Body of pancreas (tissue), 4 donors: ENCODE measurements around the gene SLC47A2. TPM values are rescaled to one million over a fixed set of nuclear protein-coding genes. Genes with fewer than 3 reads are reported as not detected.

Experiments used
- ATAC-seq: fragments of 150-250 bp; one replicate; pipeline ENCODE4 v1.9.1; 2016
- DNase-seq, 4 donors: peaks; one replicate each; pipeline ENCODE4 v3.0.0-alpha.2; 2019
- H3K27ac ChIP-seq, 4 donors: fragments of 200-600 bp; sonication (generic); 1 replicate in 3 of 4; 2 replicates in 1 of 4; pipeline versions ENCODE4 v1.5.1 to v1.6.1; 2016 to 2019; ENCODE audit warnings: mild to moderate bottlenecking in 1 of 4, mixed read lengths in 1 of 4, moderate library complexity in 1 of 4
- H3K27me3 ChIP-seq, 2 donors: fragments of 200-600 bp; sonication (generic); one replicate each; pipeline ENCODE4 v1.6.0; 2016; ENCODE audit warnings: mild to moderate bottlenecking in 1 of 2
- H3K36me3 ChIP-seq, 2 donors: fragments of 200-600 bp; sonication (generic); replicated peaks in 1 of 2; 2 replicates each; pipeline ENCODE4 v1.5.1; 2016; ENCODE audit warnings: low read depth in 2 of 2; ENCODE audit not compliant: insufficient read depth in 1 of 2
- H3K4me1 ChIP-seq: fragments of 200-600 bp; sonication (generic); one replicate; pipeline ENCODE4 v1.6.0; 2016
- H3K4me3 ChIP-seq, 2 donors: fragments of 200-600 bp; sonication (generic); 1 replicate in 1 of 2; 2 replicates in 1 of 2; pipeline ENCODE4 v1.5.1; 2016 to 2019
- H3K9me3 ChIP-seq, 3 donors: fragments of 200-600 bp; sonication (generic); 1 replicate in 2 of 3; 2 replicates in 1 of 3; pipeline ENCODE4 v1.5.1; 2016
- POLR2A ChIP-seq, 3 donors: fragments of 450-650 bp; IDR thresholded peaks; one replicate each; pipeline ENCODE4 v1.6.1; 2016; ENCODE audit warnings: antibody characterized with exemption in 3 of 3, mild to moderate bottlenecking in 2 of 3
- WGBS, 2 donors: methylation state at CpG; one replicate each; pipeline ENCODE4 v1.1.5; 2017; 5-methylcytosine and 5-hydroxymethylcytosine counted together
- intact Hi-C: fragments of 100-400 bp; cut with DNase I; formaldehyde crosslinking; loops from one replicate; pipeline ENCODE4 v1.15.1; 2023
- total RNA-seq, 2 donors: library from RNA; depleted of rRNA; stranded (reverse); fragments of >200 nt; gene quantifications; one replicate each; pipeline ENCODE4 v1.1.0, GENCODE V29; 2016
- TF ChIP-seq, protein P1 (sequence below), 7 experiments: fragments of 450-650 bp in 4 of 7; fragments of 200-600 bp in 3 of 7; sonication (generic) in 3 of 7; IDR thresholded peaks; one replicate each; pipeline ENCODE4 v1.5.1; 2016 to 2019; ENCODE audit warnings: antibody characterized with exemption in 7 of 7

SLC47A2 gene
- total RNA-seq, 2 donors from 2014 or later: 0.26 TPM; not detected in 1

DNA sequence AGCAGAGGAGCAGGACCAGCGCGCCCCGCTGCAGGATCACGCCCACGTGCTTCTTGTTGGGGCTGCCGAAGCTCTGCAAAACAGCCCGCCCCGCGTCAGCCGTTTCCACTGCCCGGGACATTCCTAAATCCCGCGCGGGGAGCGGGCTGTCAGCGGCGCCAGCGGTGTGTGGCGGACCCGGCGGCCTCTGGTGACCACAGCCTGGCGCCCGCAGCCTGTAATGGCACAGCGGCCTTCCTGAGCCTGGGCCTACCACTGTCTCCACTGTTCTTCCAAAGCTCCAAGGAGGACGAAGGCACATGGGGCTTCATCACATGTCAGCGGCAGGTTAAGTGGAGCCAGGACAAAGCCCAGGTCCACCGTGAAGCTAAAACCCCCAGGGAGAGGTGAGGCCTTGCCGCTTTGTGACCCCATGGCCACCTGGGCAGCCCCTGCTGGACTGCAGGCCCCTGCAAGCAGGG is 2.5 kb downstream of the SLC47A2 start:
- WGBS, 2 donors: 77 to 92% methylated on average over 5 to 28 of the region's 28 CpGs
- Histone ChIP-seq H3K27me3 (no peaks in the 10 kb centered on the region), H3K36me3 (no peaks in the 10 kb centered on the region), H3K27ac (no peak overlapping the region), H3K4me1 (peaks cover 9% of the 10 kb centered on the region), H3K9me3 (no peaks in the 10 kb centered on the region), H3K4me3 (no peak overlapping the region)
- intact Hi-C loops: no loop called here
- DNase-seq (no peak), ATAC-seq (no peak)
- TF ChIP-seq POLR2A (IDR thresholded peaks at IDR 0.05): no peak
- TF ChIP-seq, protein P1, sequence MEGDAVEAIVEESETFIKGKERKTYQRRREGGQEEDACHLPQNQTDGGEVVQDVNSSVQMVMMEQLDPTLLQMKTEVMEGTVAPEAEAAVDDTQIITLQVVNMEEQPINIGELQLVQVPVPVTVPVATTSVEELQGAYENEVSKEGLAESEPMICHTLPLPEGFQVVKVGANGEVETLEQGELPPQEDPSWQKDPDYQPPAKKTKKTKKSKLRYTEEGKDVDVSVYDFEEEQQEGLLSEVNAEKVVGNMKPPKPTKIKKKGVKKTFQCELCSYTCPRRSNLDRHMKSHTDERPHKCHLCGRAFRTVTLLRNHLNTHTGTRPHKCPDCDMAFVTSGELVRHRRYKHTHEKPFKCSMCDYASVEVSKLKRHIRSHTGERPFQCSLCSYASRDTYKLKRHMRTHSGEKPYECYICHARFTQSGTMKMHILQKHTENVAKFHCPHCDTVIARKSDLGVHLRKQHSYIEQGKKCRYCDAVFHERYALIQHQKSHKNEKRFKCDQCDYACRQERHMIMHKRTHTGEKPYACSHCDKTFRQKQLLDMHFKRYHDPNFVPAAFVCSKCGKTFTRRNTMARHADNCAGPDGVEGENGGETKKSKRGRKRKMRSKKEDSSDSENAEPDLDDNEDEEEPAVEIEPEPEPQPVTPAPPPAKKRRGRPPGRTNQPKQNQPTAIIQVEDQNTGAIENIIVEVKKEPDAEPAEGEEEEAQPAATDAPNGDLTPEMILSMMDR (IDR thresholded peaks at IDR 0.05): no peak

DNA sequence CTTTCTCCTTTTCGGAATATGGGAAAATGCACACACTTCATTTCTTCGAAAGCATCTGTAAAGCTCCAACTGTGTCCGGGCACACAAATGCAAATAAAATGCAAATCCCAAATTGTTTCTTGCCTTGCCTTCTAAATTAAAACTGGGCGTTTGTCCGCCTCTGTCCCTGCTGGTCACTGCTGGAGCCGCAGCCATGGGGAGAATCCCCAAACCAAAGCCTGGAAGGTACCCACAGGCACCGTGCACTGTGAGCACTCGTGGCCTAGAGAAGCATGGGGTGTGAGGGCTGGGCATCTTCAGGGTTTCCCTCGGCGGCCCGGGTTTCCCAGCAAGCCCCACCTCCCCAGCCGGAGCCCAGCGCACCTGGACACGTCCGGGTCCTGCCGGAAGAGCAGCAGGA is 2.9 kb downstream of the SLC47A2 start:
- intact Hi-C loops: no loop called here
- 69 to 82% methylated on average over 16 of the region's 16 CpGs for WGBS, 2 donors
- Histone ChIP-seq H3K9me3 (no peaks in the 10 kb centered on the region), H3K27ac (no peak overlapping the region), H3K4me1 (peaks cover 9% of the 10 kb centered on the region), H3K36me3 (no peaks in the 10 kb centered on the region), H3K4me3 (no peak overlapping the region), H3K27me3 (no peaks in the 10 kb centered on the region)
- DNase-seq (no peak), ATAC-seq (no peak)
- no peak for TF ChIP-seq POLR2A (IDR thresholded peaks at IDR 0.05)
- TF ChIP-seq, protein P1 (IDR thresholded peaks at IDR 0.05): no peak

DNA sequence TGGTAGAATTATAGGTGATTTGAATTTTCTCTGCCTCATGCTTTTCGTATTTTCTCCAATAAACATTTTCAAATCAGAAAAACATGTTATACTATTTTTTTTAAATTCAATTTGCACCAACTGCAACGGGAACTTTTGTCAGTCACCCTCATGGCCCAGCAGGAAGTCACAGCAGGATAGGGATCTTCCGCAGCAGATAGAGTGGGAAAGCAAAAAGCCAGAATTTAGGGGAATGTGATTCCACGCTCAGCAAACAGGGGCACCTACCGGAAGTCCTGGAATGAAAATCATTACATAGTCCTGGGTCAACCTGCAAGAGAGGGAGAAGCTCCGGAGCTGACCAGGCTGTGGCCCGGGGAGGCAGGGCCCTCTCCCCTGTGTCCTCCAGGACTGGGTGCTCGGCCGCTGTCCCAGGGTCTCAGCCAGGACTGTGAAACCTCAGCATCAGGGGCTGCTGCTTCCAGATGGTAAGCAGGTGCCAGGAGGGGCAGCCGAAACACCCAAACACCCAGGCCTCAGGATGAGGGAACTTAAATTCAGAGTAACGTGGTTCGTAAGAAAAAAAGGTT is 3.9 kb downstream of the SLC47A2 start:
- WGBS, 2 donors: 80% methylated on average over 12 of the region's 12 CpGs
- TF ChIP-seq POLR2A (IDR thresholded peaks at IDR 0.05): no peak
- TF ChIP-seq, protein P1 (IDR thresholded peaks at IDR 0.05): no peak
- ATAC-seq (no peak), DNase-seq (no peak)
- Histone ChIP-seq H3K27ac (no peak overlapping the region), H3K9me3 (no peaks in the 10 kb centered on the region), H3K27me3 (no peaks in the 10 kb centered on the region), H3K36me3 (no peaks in the 10 kb centered on the region), H3K4me3 (no peak overlapping the region), H3K4me1 (peaks cover 9% of the 10 kb centered on the region)
- intact Hi-C loops: no loop called here

DNA sequence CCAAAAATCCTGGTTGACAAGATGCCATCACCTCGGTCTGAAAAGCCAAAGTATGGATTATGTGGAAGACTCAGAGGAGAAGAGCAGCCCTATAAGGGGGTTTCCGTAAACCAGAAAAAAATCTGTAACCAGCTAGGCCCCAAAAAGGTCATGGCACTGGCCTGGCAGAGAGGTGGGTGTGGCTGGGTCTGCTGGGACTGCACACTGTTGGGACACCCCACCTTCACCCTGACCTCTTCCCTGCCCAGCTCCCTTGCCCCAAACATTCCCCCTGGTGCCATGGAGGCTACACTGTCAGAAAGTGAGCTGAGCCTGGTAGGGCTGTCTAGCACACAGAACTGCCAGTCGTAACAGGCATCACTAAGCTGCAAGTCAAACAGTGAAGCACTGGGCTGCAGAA is 6.5 kb downstream of the SLC47A2 start:
- TF ChIP-seq POLR2A (IDR thresholded peaks at IDR 0.05): no peak
- intact Hi-C loops: no loop called here
- Histone ChIP-seq H3K27ac (no peak overlapping the region), H3K27me3 (no peaks in the 10 kb centered on the region), H3K36me3 (no peaks in the 10 kb centered on the region), H3K9me3 (no peaks in the 10 kb centered on the region), H3K4me1 (peaks cover 7% of the 10 kb centered on the region), H3K4me3 (no peak overlapping the region)
- 87 to 95% methylated on average over 3 of the region's 3 CpGs for WGBS, 2 donors
- no peak for ATAC-seq
- DNase-seq: no peak

DNA sequence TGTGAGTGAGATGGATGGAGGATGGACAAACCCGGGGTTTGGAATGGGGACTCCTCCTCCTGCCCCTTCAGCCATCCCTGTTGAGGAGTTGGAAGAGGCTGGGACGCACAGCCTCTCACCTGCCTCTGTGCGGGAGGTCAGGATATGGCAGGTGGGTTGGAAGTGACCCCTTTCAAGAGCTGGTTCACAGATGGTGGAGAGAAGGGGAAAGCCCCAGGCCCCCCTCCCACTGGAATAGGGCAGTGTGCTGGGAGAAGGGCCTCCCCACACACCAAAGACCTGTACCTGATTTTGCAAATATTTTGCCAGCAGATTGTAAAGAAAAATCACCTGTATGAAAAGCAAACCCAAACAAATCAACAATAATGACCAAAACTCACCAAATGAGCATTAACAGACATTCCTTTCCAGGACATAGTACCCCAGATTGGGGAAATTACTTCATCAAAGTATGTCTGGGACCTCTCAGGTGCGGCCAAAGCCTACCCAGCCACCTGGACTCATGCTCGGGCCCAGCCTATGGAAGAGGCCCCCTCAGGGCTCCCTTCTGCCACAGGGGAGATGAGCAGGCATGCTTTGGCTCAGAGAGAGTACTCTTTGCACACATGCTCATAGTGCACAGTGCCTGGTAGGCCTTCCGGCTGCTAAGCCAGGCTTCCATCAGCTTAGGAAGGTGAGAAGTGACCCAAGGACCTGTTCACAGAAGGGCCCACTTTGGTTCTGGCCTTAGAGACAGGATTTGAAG is 7.8 kb downstream of the SLC47A2 start:
- Histone ChIP-seq H3K4me1 (peaks cover 7% of the 10 kb centered on the region), H3K36me3 (no peaks in the 10 kb centered on the region), H3K27ac (no peak overlapping the region), H3K4me3 (no peak overlapping the region), H3K9me3 (no peaks in the 10 kb centered on the region), H3K27me3 (no peaks in the 10 kb centered on the region)
- ATAC-seq (no peak), DNase-seq (no peak)
- 86 to 90% methylated on average over 5 to 6 of the region's 6 CpGs for WGBS, 2 donors
- TF ChIP-seq, protein P1 (IDR thresholded peaks at IDR 0.05): no peak
- no peak for TF ChIP-seq POLR2A (IDR thresholded peaks at IDR 0.05)
- intact Hi-C loops: no loop called here
